HS-5 (cell line): ENCODE results near the gene HMSD.

Experiments used
- DNase-seq: peaks from one replicate; pipeline ENCODE4 v3.0.0-alpha.2; 2012; ENCODE audit warnings: low read depth

HMSD gene

DNA sequence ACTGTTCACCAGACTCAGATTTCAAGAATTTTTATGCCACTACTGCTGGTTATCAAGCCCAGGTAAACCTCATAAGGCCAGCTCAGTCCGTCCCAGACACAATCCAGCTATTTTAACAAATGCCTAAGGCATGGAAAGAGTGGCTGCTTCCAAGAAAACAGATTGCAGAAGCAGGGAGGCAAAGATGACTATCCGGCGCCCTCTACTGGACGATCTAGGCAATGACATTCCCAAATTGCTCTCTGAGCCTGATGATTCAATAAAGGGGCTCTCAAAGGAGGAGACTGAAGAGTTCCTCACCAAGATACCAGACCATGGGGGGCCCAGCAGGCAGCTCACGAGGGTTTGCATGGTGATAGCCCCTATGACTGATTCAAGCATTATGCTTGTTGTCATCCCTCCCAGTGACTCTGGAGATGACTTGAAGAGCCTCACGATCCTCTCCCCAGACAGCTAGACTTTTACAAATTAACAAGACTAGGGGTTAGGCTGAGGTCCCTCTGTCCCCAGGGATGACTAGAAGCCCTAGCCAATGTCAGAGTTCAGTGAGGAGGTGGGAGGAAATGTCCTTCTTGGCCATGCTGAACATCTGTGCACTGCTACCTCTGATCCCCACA, 45.8 kb downstream of the HMSD start:
- no peak for DNase-seq

DNA sequence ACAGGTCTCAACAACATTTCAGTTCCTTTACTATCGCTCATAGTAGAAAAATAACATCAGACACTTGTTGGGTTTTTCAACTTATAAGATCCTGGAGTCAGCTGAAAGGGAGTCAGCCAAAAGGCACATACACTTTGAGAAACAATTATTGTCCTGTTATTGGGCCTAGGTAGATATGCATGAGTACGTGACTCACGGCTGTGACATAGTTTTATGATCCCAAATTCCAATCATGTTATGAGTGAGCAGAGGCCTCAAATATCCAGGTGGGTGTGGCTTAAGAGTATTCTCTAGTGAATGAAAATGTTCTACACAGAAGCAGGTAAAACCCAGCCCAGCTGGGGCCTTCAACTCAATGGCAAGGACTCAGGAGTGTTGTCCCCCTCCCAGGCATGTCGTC, 47.9 kb downstream of the HMSD start:
- no peak for DNase-seq

DNA sequence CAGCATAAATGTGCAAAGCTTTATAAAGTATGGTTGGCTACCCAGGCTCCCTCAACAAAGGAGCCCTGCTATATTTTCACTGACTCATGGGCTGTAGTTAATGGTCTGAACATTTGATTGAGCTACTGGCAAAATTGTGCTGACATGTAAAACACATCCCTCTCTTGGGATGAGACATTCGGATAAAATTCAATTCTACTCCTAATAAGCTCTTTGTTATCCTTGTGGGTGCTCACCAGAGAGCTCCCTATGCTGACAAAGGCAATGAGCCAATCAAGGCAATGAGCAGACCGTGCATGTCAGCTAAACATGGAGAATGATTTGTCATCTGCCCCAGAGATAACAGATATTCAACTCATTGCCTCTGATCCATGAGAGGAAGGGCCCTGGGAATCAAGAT, 48.5 kb downstream of the HMSD start:
- no peak for DNase-seq

DNA sequence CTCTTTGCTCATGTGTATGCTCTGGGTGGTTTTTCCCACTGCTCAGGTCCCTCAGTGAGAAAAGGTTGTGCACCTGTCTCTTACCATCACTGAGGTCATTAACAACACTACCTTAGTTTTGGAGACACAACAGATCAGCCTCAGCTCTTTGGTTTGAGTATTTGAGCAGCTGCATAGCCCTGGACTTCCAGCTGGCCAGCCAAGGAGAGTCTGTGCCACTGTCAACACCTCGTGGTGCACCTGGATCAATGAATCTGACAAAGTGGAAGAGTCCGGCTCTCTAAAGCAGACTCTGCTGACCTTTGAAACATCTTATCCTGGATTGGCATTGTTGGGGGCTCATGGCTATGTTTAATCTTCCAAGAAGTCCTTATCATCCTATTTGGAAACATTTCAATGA, 50.8 kb downstream of the HMSD start:
- no peak for DNase-seq

DNA sequence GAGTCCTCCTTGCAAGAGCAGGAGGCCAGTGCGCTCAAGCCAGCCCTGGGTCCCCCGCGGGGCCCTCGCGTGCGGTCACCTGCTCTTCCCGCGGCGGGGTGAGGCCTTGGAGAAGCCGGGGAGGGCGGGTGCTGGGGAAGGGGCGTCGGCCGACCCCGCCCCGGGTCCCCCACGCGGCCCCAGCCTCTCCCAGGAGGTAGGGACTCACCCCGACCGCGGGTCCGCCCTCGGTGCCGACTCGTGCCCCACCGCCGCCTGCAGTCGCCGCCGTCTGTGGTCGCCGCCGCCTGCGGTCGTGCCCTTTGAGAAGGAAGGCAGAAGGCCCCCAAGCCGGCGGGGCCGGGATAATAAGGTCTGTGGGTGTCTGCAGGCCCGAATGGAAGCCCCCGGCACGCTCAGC, 53.5 kb downstream of the HMSD start:
- no peak for DNase-seq

DNA sequence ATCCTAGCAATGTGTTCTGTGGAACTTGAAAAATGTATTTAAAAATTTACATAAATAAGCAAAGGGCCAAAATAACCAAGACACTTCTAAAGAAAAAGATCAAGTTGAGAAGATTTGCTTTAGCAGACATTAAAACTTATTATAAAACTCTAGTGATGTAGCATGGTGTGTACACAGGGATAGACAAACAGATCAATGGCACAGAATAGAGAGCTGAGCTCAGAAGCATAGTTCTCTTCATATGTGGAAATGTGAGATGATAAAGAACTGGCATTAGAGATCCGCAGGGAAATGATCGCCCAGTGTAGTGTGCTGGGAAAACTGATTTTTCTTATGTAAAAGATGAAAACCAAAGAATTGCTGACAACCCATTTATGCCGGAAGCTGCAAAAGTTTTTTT, 60.2 kb downstream of the HMSD start:
- DNase-seq: no peak
